ENCODE measurements around the gene KLHL22. TPM values are rescaled to one million over a fixed set of nuclear protein-coding genes. Genes with fewer than 3 reads are reported as not detected.
"Not testable (repeated sequence)": the region's sequence is repeated elsewhere in the genome, so short reads cannot be mapped to it uniquely, and the experiment has no call there.

The KLHL22 gene
- polyA plus RNA-seq (ENCODE audit: insufficient read depth in 1 of 5, insufficient read length in 5 of 5, low replicate concordance in 1 of 5), result 10 to 100 TPM; 30.0 to 36.0 (median 33.9) TPM
- long read RNA-seq, donor 1, partial matches to known transcripts, result 0 of 5 reads
- long read RNA-seq, donor 1, other reads (novel, unspliced or antisense), result 0 of 5 reads
- long read RNA-seq, donor 2, transcript KLHL22-201 (7 exons, 2,616 nt), result major isoform, 5 of 5 reads
- long read RNA-seq, donor 2, partial matches to known transcripts, result 0 of 5 reads
- long read RNA-seq, donor 2, other reads (novel, unspliced or antisense), result 0 of 5 reads
- long read RNA-seq, donor 3, partial matches to known transcripts, result 0 of 2 reads
- long read RNA-seq, donor 3, other reads (novel, unspliced or antisense), result 0 of 2 reads
- long read RNA-seq, donor 4, partial matches to known transcripts, result 13 of 16 reads
- long read RNA-seq, donor 4, other reads (novel, unspliced or antisense), result 0 of 16 reads
- long read RNA-seq, donor 5, partial matches to known transcripts, result 27 of 32 reads
- long read RNA-seq, donor 5, other reads (novel, unspliced or antisense), result 0 of 32 reads
- long read RNA-seq, donor 6, transcript KLHL22-201 (7 exons, 2,616 nt), result major isoform, 8 of 14 reads
- long read RNA-seq, donor 6, partial matches to known transcripts, result 0 of 14 reads
- long read RNA-seq, donor 6, other reads (novel, unspliced or antisense), result 5 of 14 reads
- long read RNA-seq, donor 7, partial matches to known transcripts, result 0 of 5 reads
- long read RNA-seq, donor 7, other reads (novel, unspliced or antisense), result 0 of 5 reads
- long read RNA-seq, donor 8, partial matches to known transcripts, result 0 of 2 reads
- long read RNA-seq, donor 8, other reads (novel, unspliced or antisense), result 0 of 2 reads

GRCh38 chr22:20494978-20495860 is at the start of gene KLHL22:
KLHL22 (minus strand) TSS chr22:20495795; CDS start chr22:20489211, 6,584 bp downstream.
- DNase-seq, result peak in 1 of 2 donors; percentile 45

GRCh38 chr22:20545318-20545634 is 49.7 kb upstream of the KLHL22 start:
- DNase-seq, result not testable (repeated sequence)

GRCh38 chr22:20542736-20543135 is 47.1 kb upstream of the KLHL22 start:
- DNase-seq, result no peak

DNA sequence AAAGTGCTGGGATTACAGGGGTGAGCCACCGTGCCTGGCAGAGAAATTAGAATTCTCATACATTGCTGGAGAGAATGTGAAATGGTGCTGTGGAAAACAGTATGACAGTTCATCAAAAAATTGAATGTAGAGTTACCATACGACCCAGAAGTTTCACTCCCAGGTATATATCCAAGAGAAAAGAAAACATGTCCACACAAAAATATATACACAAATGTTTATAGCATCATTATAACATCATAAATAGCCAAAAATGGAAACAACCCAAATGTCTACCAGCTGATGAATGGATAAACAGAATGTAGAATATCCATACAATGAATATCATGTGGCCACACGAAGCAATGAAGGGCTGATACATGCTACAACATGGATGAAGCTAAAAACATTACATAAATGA is 46.5 kb upstream of the KLHL22 start:
- DNase-seq, result no peak

DNA sequence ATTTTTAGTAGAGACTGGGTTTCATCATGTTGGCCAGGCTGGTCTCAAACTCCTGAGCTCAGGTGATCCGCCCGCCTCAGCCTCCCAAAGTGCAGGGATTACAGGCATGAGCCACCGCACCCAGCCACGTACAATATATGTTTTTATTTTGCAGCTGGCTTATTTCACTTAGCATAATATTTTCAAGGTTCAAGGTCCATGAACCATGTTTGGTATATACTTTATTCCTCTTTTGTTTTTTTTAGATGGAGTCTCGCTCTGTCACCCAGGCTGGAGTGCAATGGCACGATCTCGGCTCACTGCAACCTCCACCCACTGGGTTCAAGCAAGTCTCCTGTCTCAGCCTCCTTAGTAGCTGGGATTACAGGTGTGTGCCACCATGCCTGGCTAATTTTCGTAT is 43.3 kb upstream of the KLHL22 start:
- DNase-seq, result not testable (repeated sequence)

GRCh38 chr22:20537983-20538382 is 42.4 kb upstream of the KLHL22 start:
- DNase-seq, result no peak

GRCh38 chr22:20537325-20537756 is 41.7 kb upstream of the KLHL22 start:
- no peak for DNase-seq

DNA sequence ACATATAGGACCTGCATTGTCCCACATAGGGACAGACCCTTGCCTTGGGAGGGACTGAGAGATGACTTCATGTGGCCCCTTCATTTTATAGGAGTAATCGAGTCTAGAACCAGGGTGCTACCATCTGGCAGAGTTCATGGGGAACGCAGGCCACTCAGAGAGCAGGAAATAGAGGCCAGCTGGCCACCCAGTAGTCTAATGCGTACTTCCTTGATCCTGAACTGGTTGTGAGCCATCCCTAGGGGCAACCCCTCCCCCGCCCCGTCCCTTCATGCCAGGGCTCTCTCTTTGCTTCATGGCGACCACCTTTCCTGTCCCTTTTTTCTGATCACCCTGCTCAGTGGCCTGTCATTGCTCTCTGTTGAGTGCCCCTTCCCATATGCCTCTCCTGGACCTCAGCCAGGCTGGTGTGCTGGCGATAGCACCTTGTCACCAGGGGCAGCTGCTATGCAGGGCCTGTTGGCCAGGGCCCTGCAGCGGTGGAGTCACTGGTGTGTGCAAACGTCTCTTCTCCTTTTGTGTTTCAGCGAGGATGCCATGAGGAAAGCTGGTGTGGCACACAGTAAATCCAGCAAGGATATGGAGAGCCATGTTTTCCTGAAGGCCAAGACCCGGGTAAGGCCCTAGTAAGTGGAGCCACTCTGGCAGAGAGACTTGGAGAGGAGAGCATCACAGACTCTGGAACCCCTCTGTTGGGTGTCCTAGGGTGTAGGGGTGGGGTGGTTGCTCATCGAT is 41.2 kb upstream of the KLHL22 start:
- no peak for DNase-seq

DNA sequence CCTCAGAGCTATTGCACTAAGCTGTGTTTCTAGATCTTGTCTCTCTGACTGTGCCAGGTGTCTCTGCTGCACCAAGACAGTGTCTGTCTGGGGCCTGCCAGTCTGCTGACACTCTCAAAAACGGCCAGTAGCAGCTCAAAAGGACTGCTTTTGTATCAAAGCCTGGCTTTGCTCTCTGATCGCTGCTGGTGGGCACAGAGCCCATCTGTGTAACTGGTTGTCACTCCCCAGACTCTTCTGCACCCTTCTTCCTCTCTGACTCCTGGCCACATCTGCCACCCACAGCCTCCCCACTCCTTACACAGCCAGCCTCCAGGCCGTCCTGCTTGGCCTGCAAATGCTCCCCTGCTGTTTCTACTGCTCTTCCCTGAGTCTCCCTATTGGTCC is 38.3 kb upstream of the KLHL22 start:
- no peak for DNase-seq

DNA sequence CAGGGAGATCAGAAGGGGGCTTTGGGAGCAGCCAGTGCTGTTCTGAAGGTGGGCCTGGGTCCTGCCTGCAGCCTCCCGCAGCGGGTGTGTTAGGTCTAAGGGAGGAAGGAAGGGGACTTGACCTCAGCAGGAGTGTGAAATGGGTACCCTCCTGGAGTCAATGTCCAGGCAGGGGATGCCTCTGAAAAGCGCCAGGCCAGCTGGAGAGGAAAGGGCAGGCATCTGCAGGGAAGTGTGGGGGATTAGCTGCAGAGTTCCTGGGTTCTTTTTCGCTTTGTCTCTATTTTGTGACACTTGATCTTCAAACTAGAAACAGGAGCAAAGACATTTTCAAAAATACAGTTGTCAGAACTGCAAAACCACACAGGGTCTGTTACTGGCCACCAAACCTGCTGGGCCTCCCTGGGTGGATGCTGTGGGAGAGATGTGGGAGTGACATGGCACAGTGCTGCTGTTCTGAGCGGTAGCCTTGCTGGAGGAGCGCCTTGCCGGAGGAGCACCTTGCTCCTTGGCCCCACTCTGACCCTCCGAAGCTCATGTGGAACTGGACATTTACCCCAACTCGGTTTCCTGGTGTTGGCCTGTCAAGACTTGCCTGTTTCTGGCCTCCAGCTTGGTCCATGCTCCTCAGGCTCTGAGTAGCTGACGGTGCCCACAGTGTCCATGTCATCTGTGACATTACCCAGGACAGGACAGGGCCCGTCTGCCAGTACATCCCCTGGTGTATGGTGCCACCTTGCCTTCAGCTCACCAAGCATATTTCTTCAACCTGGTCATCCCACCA is 37.7 kb upstream of the KLHL22 start:
- no peak for DNase-seq

DNA sequence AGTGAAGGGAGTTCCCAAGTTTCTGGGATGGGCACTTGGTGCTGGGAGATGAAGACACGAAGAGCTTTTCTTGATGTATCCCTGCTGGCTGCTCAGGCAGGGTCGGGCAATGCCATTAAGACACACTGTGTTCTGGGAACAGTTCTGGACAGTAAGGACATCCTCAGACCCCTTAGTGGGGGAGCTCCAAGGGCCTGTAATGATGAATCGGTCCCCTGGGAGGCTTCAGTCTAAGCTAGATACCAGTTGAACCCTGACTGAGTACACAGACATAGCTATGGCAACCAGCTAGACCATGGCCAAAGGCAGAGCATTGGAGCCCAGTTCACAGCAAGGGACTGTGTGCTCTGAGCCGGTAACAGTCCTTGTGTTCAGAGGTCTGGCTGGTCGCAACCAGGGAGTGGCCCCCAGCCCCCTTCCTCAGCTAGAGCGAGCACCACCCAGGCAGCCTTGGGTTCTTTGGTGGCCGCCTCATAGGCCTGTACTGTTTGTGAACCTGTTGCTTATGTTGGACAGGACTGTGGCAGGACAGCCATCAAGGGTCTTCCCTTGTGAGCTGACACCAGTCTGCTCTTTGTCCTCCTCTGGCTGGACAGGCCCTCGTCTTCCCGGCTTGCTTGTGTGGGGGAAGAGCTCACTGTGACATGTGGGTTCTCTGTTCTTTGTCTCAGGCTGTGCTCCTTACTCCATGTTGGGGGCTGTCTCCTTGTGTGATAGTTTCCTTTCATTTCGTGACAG is 36.8 kb upstream of the KLHL22 start:
- DNase-seq, result no peak

GRCh38 chr22:20531404-20532201 is 36.0 kb upstream of the KLHL22 start:
- DNase-seq, result no peak

DNA sequence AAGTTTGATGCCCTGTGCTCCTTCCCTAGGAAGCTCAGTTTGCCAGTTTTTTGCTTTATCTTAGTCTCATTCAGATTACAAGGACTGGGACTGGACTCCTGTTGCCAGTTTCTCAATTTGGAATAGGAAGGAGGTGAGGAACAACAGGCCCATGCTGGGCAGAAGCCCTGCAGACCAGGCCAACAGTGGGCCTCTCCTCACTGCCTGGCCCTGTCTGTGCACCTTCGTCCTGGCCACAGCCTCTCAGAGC is 35.5 kb upstream of the KLHL22 start:
- no peak for DNase-seq

GRCh38 chr22:20530368-20531153 is 35.0 kb upstream of the KLHL22 start:
- no peak for DNase-seq

GRCh38 chr22:20528405-20528978 is 32.9 kb upstream of the KLHL22 start:
- DNase-seq, result no peak

- DNase-seq, result no peak
Observed at GRCh38 chr22:20526628-20527355, 31.2 kb upstream of the KLHL22 start.

DNA sequence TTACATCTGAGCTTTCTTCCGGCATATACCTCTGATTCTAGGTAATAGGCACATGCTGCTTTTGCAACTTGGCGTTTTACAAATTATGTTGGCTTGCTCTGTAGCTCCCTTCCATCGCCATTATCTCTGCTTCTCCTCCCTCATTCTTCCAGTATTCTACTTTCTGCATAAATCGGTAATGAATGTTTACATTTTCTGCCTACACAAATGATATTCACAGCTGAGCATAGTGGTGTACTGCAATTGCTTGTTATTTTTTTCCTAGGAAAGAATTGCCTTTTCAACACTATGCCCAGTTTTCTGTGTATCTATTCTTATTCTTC is 30.7 kb upstream of the KLHL22 start:
- no peak for DNase-seq
